Sigmoid colon (tissue), 4 donors: ENCODE results near the gene RASAL2.

Experiments
- EP300 ChIP-seq, 4 donors: sonication (generic); formaldehyde crosslinking; IDR thresholded peaks; one replicate each; pipeline ENCODE4 v1.6.1; 2017; ENCODE audit warnings: antibody characterized with exemption in 4 of 4
- POLR2A ChIP-seq, 2 donors: fragments of 450-650 bp; IDR thresholded peaks; one replicate each; pipeline ENCODE4 v1.6.1; 2016; ENCODE audit warnings: antibody characterized with exemption in 2 of 2, mild to moderate bottlenecking in 2 of 2, moderate library complexity in 2 of 2
- POLR2AphosphoS5 ChIP-seq, 4 donors: sonication (generic); formaldehyde crosslinking; IDR thresholded peaks; one replicate each; pipeline ENCODE4 v1.6.1; 2017; ENCODE audit warnings: antibody characterized with exemption in 4 of 4
- TF ChIP-seq, protein P1 (sequence below), 4 experiments: fragments of 450-650 bp in 3 of 4; fragments of 200-600 bp in 1 of 4; IDR thresholded peaks; one replicate each; pipeline ENCODE4 v1.5.1; 2016 to 2019; ENCODE audit warnings: antibody characterized with exemption in 4 of 4, mild to moderate bottlenecking in 3 of 4, moderate library complexity in 2 of 4

GRCh38 chr1:178263341-178263740, 169.4 kb downstream of the RASAL2 start:
- TF ChIP-seq, protein P1, sequence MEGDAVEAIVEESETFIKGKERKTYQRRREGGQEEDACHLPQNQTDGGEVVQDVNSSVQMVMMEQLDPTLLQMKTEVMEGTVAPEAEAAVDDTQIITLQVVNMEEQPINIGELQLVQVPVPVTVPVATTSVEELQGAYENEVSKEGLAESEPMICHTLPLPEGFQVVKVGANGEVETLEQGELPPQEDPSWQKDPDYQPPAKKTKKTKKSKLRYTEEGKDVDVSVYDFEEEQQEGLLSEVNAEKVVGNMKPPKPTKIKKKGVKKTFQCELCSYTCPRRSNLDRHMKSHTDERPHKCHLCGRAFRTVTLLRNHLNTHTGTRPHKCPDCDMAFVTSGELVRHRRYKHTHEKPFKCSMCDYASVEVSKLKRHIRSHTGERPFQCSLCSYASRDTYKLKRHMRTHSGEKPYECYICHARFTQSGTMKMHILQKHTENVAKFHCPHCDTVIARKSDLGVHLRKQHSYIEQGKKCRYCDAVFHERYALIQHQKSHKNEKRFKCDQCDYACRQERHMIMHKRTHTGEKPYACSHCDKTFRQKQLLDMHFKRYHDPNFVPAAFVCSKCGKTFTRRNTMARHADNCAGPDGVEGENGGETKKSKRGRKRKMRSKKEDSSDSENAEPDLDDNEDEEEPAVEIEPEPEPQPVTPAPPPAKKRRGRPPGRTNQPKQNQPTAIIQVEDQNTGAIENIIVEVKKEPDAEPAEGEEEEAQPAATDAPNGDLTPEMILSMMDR (IDR thresholded peaks at IDR 0.05): no peak
- TF ChIP-seq EP300 (IDR thresholded peaks at IDR 0.05) (no peak), POLR2A (IDR thresholded peaks at IDR 0.05) (no peak), POLR2AphosphoS5 (IDR thresholded peaks at IDR 0.05) (no peak)
